Measurements from ENCODE around the gene CPEB3.

- TF ChIP-seq CTCF (IDR thresholded peaks at IDR 0.05) (no peak), POLR2A (IDR thresholded peaks at IDR 0.05) (no peak)
Observed at GRCh38 chr10:92091965-92092364, 198.9 kb downstream of the CPEB3 start.

Data from ovary (tissue), 3 donors.